K562 (cell line): ENCODE data around the gene ARPC4. TPM values are rescaled to one million over a fixed set of nuclear protein-coding genes. Genes with fewer than 3 reads are reported as not detected.

ENCODE experiments used
- CGGBP1 ChIP-seq: fragments of 250-450 bp; sonication (Bioruptor Pico); IDR thresholded peaks from 2 replicates; pipeline ENCODE4 v1.9.0; 2021; ENCODE audit warnings: mild to moderate bottlenecking
- CHD1 ChIP-seq: fragments of 200-600 bp; sonication (generic); IDR thresholded peaks from one replicate; pipeline ENCODE4 v1.6.1; 2012; ENCODE audit warnings: mild to moderate bottlenecking, moderate library complexity, low read length, inconsistent platforms
- ERF ChIP-seq: fragments of 450-650 bp; formaldehyde crosslinking; IDR thresholded peaks from 2 replicates; pipeline ENCODE4 v1.4.0; 2020; ENCODE audit warnings: mild to moderate bottlenecking, mixed read lengths
- FOXJ2 ChIP-seq: fragments of 200-800 bp; sonication (Bioruptor generic); IDR thresholded peaks from 2 replicates; pipeline ENCODE4 v1.6.1; 2016; ENCODE audit warnings: missing genetic modification characterization, missing compliant biosample characterization
- NKRF ChIP-seq: fragments of 450-650 bp; IDR thresholded peaks from 2 replicates; pipeline ENCODE4 v1.6.1; 2016; ENCODE audit warnings: borderline replicate concordance
- NONO ChIP-seq, 2 experiments: fragments of 200-400 bp in 1 of 2; fragments of 450-650 bp in 1 of 2; formaldehyde crosslinking in 1 of 2; IDR thresholded peaks; 2 replicates each; pipeline ENCODE4 v1.6.1; 2017; ENCODE audit warnings: low read depth in 2 of 2, mild to moderate bottlenecking in 2 of 2, moderate library complexity in 2 of 2, low read length in 1 of 2
- RBFOX2 ChIP-seq: fragments of 200-400 bp; formaldehyde crosslinking; IDR thresholded peaks from 2 replicates; pipeline ENCODE4 v1.6.1; 2017; ENCODE audit warnings: low read depth, mild to moderate bottlenecking, low read length, moderate library complexity
- RBM15 ChIP-seq: fragments of 200-400 bp; formaldehyde crosslinking; IDR thresholded peaks from 2 replicates; pipeline ENCODE4 v1.6.1; 2018; ENCODE audit warnings: mild to moderate bottlenecking, low read length, moderate library complexity; ENCODE audit not compliant: insufficient read depth
- STAG1 ChIP-seq: sonication (generic); formaldehyde crosslinking; IDR thresholded peaks from 2 replicates; pipeline ENCODE4 v1.5.0; 2020; ENCODE audit warnings: missing genetic modification reagents, borderline replicate concordance
- SUPT5H ChIP-seq: fragments of 450-650 bp; IDR thresholded peaks from 2 replicates; pipeline ENCODE4 v1.6.1; 2016
- TSHZ1 ChIP-seq: fragments of 250-450 bp; sonication (Bioruptor Pico); IDR thresholded peaks from 2 replicates; pipeline ENCODE4 v1.4.0; 2020; ENCODE audit warnings: mild to moderate bottlenecking, moderate library complexity
- ZSCAN32 ChIP-seq: fragments of 450-650 bp; formaldehyde crosslinking; IDR thresholded peaks from 2 replicates; pipeline ENCODE4 v1.4.0; 2020; ENCODE audit warnings: mild to moderate bottlenecking, moderate library complexity
- polyA plus RNA-seq, 8 experiments: library from polyadenylated mRNA; depleted of rRNA in 4 of 8; stranded (reverse) in 5 of 8; unstranded in 3 of 8; fragments of >200 nt; fragmentation: Nextera tagmentation in 2 of 8; fragmentation: Illumina TruSeq in 1 of 8; extraction: Ambion mirVana in 2 of 8; extraction: Trizol in 1 of 8; gene quantifications; 2 replicates each; pipeline versions ENCODE4 v1.2.1 to v1.2.3, GENCODE V29; 2011 to 2014; ENCODE audit warnings: inconsistent platforms in 1 of 8, missing spikeins in 1 of 8
- total RNA-seq, 7 experiments: library from RNA; depleted of rRNA in 6 of 7; stranded (reverse); fragments of >200 nt in 6 of 7; fragmentation: Illumina TruSeq in 2 of 7; extraction: Trizol in 2 of 7; gene quantifications; 2 replicates each; pipeline versions ENCODE4 v1.2.1 to v1.2.3, GENCODE V29; 2011 to 2021; ENCODE audit warnings: low replicate concordance in 1 of 7
- TF ChIP-seq, protein P1 (sequence below): fragments of 250-450 bp; sonication (Bioruptor Pico); IDR thresholded peaks from 2 replicates; pipeline ENCODE4 v1.8.0; 2022; ENCODE audit warnings: moderate library complexity, mild to moderate bottlenecking, inconsistent platforms
- TF ChIP-seq, protein P2 (sequence below), 3 experiments: IDR thresholded peaks in 2 of 3; conservative IDR thresholded peaks in 1 of 3; 2 replicates each; pipeline ENCODE4 v1.5.1; 2011 to 2012; ENCODE audit warnings: low read length in 3 of 3, mild to moderate bottlenecking in 3 of 3, control low read depth in 2 of 3, improper control_type of control experiment in 1 of 3, inconsistent platforms in 1 of 3, low read depth in 1 of 3, mixed read lengths in 1 of 3, moderate library complexity in 1 of 3; ENCODE audit not compliant: insufficient read depth in 2 of 3

The ARPC4 gene
- total and polyA plus RNA-seq, 9 of the 15 experiments (the other 6 are each of a cell fraction or from before 2014, with no cell fraction given): 20.1 to 153 (median 119) TPM

DNA sequence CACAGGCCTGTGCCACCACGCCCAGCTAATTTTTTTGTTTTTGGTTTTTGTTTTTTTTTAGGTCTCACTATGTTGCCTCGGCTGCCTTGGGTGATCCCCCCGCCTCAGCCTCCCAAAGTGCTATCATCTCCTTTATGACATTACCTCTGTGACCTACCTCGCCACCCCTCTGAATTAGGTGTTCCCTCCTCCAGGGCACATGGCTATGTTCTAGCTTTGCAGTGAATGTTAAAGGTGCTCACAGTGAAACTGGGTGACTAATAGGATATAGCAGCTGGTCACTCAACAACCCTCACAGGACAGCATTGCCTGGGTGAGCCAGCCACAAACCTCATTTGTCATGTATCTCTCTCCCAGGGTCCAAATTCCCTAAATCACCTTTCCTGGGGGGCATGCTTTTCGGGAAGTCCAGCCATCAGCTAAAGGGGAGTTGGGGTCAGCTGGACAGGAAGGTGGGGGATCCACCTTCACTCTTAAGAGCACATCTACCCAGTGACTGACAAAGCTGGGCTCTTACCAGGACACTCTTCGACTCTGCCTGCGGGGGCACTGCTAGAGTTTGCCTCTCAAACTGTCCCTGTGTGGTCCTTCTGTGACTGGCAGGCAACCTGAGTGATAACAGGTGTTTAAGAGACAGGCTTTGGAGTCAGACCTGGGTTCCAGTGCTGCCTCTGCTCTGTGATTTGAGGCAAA is 15.6 kb downstream of the ARPC4 start (continued):
- TF ChIP-seq, protein P1, sequence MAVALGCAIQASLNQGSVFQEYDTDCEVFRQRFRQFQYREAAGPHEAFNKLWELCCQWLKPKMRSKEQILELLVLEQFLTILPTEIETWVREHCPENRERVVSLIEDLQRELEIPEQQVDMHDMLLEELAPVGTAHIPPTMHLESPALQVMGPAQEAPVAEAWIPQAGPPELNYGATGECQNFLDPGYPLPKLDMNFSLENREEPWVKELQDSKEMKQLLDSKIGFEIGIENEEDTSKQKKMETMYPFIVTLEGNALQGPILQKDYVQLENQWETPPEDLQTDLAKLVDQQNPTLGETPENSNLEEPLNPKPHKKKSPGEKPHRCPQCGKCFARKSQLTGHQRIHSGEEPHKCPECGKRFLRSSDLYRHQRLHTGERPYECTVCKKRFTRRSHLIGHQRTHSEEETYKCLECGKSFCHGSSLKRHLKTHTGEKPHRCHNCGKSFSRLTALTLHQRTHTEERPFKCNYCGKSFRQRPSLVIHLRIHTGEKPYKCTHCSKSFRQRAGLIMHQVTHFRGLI: no peak
- TF ChIP-seq, protein P2, sequence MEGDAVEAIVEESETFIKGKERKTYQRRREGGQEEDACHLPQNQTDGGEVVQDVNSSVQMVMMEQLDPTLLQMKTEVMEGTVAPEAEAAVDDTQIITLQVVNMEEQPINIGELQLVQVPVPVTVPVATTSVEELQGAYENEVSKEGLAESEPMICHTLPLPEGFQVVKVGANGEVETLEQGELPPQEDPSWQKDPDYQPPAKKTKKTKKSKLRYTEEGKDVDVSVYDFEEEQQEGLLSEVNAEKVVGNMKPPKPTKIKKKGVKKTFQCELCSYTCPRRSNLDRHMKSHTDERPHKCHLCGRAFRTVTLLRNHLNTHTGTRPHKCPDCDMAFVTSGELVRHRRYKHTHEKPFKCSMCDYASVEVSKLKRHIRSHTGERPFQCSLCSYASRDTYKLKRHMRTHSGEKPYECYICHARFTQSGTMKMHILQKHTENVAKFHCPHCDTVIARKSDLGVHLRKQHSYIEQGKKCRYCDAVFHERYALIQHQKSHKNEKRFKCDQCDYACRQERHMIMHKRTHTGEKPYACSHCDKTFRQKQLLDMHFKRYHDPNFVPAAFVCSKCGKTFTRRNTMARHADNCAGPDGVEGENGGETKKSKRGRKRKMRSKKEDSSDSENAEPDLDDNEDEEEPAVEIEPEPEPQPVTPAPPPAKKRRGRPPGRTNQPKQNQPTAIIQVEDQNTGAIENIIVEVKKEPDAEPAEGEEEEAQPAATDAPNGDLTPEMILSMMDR (IDR thresholded peaks at IDR 0.05 in 2 of 3, conservative IDR thresholded peaks at IDR 0.05 in 1 of 3; ENCODE audit: insufficient read depth in 2 of 3, low read depth in 1 of 3, low read length in 3 of 3): peak; percentile 26 to 55 (median 42); a peak in 3 of 6 replicates
- TF ChIP-seq STAG1 (no peak), SUPT5H (0 out of 2 replicates have a peak, but pooled peaks have one; percentile 28), RBM15 (no peak), CGGBP1 (CRISPR knock-in tag) (no peak), TSHZ1 (no peak), NKRF (no peak), RBFOX2 (0 out of 2 replicates have a peak, but pooled peaks have one; percentile 7), CHD1 (no peak), FOXJ2 (tag) (no peak), ZSCAN32 (no peak), NONO (IDR thresholded peaks at IDR 0.05; ENCODE audit: low read depth in 2 of 2, low read length in 1 of 2) (no peak), ERF (CRISPR knock-in tag) (0 out of 2 replicates have a peak, but pooled peaks have one; percentile 28)
